HG03439 (cell line): ENCODE measurements around the gene IQCK.
A peak's percentile ranks its signal among the peaks of the same experiment; 100 is the strongest.

ENCODE experiments used
- ATAC-seq: cut with Tn5 transposase; IDR thresholded peaks from one replicate; pipeline ENCODE4 v1.9.1; 2021; ENCODE audit warnings: mild to moderate bottlenecking, moderate library complexity; ENCODE audit not compliant: unreplicated experiment

Gene IQCK

DNA sequence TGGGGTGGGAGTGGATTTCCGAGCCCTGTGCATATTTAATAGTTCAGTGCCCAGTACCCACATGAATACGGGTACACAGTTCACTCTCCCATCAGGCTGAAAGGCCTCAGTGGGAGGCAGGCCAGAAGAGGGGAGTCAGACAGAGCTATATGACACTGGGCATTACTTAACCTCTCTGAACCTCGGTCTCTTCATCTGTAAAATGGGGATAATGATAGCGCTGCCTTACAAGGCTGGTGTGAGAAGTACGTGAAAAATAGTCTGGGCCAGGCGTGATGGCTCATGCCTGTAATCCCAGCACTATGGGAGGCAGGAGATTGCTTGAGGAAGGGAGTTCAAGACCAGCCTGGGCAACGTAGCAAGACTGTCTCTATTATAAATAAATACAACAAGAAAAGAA is 163.0 kb downstream of the IQCK start:
- no peak for ATAC-seq

DNA sequence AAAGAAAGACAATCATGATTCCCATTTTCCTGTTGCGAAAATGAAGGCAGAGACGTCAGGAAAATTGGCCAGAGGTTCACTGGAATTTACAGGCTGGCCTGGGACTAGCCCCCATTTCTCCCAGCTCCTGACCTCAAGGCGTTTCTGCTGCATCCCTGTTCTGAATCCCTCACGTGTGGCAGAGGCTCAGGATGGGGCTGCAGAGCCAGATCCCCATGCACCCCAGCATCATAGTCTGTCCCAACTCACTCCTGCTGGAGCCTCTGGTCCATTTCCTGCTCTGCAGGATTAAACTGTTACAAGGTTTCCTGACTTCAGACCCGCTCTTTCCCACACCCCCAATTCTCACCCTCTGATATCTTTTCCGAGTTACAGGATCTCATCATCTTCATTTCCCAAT is 163.7 kb downstream of the IQCK start:
- no peak for ATAC-seq

DNA sequence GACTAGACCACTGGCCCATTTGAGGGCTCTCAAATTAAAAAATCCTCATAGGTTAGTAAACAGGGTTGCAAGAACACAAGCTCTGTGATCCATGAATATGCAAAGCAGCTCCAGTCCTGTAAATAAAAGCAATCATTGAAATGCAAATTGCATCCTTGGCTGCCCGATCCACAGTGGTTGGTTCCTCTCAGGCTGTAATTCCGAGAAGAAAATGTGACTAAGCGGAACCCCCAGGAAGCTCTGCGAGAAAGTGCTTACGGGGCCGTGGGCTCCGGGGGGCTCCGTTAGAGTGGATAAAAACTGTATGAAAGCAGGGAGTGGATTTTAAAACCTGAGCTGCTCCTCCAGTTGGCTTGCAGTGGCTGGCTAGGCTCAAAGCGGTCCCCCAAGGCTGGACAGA is 164.1 kb downstream of the IQCK start:
- no peak for ATAC-seq

DNA sequence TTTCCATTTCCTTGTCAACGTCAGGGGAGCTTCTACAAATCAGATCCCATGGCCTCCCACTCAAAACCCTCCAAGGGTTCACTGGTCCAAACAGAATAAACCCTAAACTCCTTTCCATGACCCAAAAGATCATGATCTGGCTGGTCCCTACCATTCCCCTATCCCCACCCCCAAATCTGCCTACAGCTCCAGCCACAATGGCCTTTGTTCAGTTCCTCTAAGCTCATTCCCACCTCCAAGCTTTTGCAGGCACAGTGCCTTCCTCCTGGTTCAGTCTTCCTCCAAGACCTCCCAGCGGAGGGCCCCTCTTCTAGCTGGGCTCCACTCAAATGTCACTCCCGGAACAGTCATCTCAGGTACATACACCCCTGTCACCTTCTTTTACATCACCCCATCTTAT is 164.6 kb downstream of the IQCK start:
- no peak for ATAC-seq

DNA sequence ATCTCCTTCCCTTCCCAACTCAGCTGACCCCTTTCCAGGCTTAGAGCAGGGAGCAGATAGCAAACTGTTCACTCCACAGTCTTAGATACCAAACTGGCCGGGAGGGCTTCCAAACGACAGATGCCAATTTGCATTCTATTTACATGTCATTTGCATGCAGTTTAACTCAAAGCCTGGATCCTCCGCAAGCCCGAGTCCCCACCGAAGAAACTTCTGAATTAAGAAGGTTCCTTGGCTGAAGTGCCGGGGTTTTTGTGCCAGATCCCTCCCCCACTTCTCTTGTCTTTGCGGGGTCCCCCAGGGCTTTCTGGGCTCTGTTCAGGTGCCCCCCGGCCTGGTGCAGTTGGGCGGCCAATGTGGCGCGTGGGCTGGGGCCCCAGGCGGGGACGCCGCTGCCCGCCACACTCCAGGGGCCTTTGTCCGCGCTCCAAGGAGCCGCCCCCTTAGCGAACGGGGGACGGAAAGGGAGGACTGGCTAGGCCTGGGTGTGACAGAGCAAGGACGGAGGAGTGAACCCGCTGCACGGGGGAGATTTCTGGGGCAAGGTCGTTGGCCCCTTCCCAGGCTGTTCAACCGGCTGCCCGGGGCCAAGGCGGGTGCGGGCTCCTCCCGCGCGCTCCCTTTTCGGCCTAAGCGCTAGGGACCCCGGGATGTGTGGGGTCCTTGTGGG is 165.4 kb downstream of the IQCK start:
- no peak for ATAC-seq

DNA sequence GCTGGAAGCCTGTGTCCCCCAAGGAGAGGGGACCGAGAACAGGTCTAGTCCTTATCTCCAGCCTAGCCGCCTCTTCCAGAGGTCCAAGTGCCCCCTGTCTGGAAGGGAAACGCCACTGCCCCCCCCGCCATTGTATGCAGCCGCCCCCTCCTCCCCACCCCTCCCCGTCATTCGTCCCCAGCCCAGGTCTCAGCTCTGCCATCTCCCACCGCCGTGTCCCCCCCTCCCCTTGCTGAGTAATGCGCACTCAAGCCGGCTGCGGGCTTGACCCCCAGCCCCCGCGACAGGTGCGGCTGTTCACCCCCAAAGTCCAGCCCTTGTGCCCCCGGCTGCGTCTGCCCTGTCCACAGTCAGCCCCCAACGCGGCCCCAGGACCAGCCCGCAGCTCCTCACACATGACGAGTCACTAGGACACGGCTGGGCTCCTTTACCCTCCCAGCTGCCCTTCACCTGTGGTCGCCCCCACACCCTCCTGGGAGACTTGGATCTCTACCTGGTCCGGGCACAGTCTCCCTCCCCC is 166.0 kb downstream of the IQCK start:
- no peak for ATAC-seq

DNA sequence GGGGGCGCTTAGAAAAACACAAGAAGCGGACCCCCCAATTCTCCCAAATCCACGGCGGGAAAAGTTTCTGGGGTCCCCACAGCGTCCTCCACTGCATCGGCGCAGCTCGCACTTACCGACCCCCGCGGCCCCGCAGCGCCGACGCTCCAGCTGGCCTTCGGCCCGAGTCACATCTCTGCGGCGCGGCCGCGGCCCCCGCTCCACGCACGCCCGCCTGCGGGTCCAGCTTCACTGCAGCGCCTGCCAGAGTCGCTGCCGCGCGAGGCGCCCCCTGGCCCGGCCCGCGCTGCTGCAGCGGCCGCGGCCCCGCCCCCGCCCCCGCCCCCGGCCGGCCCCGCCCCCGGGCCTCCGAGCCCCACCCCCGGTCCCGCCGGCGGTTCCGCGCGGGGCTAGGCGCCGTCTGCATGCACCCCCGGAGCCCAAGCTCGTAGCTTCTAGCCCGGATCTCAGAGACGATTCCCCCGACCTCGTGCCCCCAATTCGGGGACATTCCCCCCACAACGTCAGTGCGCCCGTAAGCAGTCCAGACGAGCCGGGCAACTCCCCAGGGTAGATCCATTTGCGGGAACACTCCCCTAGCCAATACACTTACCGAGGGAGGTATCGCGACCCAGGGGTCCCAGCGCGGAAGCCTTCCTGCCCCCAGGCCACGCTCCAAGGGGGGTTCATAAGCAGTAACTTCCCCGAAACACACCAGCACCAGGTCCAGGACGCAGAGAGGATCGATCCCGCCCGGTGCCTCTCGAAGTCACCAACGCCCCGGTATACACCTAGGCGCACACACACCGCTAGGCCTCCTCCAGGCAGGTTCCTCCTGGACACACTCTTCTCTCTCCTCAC is 166.8 kb downstream of the IQCK start, which contains the start of gene GPRC5B:
GPRC5B (minus strand) TSS at position 238 of the 840 bp plus-strand sequence. CDS start 12,003 bp downstream, outside the sequence.
- no peak for ATAC-seq

DNA sequence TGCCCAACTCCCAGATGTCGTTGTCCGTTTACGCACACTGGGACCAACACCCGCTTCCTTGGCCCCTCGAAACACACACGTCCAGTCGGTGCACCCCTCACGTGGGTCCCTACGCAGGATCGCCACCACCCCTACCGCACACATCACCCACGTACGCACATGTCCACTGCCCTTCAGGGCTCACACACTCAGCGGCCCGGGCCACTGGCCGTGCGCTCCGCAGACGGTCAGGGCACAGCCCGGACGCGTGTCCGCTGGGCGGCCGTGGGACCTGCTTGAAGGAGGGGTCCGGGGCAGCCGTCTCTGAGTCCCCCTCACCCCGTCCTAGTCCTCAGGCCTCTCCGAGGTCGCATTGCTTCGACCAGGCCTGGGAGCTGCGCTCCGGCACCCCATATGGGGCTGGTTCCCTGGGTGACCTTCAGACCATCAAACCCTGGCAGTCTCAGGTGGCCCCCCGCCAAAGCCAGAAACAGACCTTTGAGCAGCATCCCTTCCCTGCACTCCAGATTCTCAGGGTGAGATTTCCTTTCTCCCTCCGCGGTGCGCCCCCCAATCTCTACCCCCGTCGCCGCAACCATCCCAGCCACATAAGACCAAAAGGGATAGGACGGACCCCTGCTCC is 167.5 kb downstream of the IQCK start:
- no peak for ATAC-seq

DNA sequence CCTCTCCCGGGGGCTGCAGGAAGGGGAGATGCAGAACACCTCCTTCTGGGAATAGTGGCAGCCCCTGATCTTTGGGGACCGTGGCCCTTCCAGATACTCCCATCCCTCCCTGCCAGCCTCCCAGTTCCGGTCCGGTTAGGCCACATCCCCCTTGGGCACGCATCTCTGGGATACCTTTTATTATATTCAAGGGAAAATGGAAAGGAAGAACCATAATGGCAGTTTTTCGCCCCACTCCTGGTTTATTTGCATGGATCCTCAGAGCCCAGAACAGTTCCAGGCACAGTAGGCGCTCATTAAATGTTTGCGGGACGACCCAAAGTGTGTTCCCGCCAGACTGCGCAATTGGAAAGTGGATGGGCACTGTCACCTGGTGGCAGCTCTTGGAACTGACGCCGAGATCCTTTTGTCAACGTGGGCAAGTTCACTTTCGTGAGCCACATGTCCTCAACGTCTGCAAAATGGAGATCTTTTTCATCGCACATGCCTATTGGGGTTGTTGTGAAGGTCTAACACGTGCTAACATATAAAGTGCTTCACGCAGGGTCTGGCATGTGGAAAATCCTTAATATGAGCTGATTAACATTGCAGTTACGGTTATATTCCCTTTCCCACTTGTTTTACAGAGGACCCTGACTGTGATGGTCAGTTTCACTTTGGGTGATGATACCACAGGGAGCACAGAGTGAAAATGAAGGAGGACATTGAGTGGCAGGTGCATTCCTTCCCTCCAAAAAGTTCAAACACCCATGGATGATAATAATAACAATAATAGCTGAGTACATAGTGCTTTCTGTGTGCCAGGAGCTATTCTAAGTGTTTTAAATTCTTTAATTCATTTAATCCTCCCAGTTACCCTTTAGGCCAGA is 168.2 kb downstream of the IQCK start:
- ATAC-seq = peak; percentile 69

DNA sequence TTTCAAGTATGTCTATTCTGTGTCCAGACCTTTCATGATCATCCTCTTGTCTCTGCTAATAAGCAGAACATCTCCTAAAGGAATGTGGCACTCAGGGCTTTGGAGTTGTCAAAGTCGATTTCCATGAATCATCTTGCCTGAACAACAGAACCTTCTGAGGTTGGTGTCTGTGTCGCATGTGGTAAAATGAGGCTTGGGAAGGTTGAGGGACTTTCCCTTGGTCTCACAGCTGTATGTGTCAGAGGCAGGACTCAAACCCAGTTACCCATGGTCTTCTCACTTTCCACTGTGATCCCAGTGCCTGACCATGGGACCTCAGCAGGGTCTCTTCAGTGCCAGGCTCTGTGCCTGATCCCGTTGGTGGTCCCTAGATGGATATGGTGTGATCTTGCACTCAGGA is 170.8 kb downstream of the IQCK start:
- ATAC-seq = no peak

DNA sequence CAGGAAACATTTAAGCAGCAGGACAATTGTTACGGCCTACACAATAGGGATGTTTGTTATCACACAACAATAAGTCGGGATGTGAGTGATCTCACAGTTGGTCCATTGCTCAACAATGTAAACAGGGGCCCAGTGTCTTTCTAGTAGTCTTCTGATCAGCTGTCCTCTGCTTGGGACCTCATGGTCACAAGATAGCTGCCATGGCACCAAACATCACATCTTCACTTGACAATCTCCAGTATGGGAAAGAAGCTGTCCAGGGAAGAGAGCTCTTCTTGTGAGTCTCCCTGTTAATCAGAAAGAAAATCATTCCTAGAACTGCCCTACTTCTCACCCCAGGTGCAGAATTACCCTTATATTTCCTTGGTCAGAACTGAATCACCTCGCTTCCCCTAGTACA is 172.8 kb downstream of the IQCK start:
- no peak for ATAC-seq

DNA sequence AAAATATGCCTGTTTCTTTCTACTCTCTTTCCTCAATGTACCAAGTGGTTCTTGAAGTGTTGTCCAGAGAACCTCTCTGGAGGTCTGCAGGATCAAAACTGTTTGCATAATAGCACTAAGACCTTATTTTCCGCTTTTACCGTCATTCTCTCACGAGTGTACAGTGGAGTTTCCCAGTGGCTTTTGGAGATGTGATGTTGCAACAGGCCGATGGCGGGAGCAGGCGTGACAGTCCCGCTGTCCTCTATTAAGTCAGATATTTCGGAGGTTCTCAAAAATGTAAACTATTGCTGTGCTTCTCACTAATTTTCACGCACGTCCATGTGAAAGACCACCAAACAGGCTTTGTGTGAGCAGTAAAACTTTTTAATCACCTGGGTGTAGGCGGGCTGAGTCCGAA is 174.8 kb downstream of the IQCK start:
- ATAC-seq = no peak

DNA sequence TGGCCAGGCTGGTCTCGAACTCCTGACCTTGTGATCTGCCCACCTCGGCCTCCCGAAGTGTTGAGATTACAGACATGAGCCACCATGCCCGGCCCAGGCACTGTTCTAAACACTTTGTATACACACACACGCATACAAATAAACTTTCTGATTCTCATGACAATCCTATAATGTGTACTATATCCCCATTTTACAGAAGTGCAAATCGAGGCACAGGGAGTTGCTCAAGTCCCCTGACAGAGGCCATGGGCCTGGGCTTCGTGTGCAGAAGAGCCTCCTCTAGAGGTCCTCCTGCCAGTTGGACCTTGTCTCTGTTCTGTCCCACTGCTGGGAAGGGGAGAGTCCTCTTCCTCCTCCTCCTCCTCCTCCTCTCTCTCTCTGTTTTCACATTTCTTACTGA is 176.5 kb downstream of the IQCK start:
- no peak for ATAC-seq

DNA sequence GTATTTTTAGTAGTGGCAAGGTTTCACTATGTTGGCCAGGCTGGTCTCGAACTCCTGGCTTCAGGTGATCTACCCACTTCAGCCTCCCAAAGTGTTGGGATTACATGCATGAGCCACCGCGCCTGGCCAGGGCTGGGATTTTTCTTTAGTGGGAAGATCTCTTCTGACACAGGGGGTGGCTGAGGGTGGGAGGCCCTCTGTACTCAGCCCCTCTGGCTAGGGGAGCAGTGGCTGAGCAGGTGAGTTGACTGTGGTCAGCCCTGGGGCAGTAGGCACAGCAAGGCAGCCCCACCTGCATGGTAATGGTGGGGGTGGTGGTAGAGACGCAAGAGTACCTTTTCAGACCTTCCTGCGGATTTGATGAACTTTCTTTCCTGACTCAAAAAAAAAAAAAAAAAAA is 178.9 kb downstream of the IQCK start:
- no peak for ATAC-seq

DNA sequence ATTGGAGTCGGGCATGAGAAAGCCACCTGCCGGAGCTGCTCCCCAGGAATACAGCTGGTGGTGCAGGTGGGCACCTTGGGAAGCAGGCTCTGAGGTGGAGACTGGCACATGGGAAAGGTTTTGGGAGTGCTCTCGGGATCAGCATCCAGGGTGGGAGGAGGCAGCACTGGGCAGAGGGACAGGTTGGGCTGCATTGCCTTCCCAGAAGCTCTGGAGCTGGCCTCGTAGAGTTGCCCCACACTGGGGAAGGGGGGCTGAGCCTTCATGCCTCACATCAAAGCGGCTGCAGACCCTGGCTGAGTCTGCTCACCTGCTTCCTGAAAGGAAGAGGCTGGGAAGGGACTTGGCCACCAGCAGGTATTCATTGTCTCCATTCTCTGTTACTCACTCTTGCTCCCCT is 180.1 kb downstream of the IQCK start:
- ATAC-seq = no peak

DNA sequence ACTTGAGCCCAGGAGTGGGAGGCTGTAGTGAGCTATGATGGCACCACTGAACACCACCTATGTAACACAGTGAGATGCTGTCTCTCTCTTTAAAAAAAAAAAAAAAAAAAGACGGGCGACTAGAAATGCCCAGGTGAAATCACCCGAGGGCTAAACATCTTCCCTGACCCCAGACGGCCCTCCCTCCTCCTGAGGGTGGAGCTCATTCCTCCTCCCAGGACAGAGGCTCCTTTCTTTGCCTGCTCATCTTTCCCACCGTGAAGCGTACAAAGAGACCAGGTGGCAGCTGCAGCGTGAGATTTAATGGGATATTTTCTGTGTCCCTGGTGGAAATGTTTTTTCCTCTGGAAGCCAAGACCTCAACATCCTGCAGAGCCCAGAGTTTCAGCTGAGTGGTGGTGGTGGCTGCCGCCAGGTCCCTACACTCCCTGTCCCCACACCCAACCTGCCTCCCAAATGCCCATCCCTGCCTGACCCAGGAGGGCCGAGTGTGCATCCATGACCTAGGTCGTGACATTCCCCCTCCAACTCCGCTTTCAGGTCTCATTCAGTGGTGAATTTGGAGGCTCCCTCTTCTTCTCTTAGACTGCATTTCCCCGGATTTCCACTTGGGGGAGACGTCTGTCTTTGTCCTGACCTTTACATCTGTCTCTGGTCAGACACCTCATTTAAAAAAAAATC is 181.0 kb downstream of the IQCK start:
- ATAC-seq = no peak

DNA sequence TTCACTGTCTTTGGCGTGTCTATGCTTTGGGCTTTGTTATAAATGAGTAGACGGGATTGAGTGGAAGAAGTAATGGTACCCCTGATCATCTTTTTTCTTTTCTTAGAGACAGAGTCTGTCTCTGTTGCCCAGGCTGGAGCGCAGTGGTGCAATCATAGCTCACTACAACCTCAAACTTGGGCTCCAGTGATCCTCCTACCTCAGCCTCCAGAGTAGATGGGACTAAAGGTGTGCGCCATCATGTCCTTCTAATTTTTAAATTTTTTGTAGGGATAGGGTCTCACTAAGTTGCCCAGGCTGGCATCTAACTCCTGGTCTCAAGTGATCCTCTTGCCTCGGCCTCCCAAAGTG is 181.5 kb downstream of the IQCK start:
- no peak for ATAC-seq

DNA sequence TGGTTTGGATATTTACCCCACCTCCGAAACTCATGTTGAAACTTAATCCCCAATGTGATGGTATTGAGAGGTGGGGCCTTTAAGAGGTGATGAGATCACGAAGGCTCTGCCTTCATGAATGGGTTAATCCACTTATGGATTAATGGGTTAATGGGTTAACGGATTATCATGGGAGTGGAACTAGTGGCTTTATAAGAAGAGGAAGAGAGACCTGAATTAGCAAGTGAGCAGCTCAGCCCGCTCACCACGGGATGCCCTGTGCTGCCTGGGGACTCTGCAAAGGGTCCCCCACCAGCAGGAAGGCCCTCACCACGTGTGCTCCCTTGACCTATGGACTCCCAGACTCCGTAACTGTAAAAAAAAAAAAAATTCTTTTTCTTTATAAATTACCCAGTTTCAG is 183.1 kb downstream of the IQCK start:
- no peak for ATAC-seq

DNA sequence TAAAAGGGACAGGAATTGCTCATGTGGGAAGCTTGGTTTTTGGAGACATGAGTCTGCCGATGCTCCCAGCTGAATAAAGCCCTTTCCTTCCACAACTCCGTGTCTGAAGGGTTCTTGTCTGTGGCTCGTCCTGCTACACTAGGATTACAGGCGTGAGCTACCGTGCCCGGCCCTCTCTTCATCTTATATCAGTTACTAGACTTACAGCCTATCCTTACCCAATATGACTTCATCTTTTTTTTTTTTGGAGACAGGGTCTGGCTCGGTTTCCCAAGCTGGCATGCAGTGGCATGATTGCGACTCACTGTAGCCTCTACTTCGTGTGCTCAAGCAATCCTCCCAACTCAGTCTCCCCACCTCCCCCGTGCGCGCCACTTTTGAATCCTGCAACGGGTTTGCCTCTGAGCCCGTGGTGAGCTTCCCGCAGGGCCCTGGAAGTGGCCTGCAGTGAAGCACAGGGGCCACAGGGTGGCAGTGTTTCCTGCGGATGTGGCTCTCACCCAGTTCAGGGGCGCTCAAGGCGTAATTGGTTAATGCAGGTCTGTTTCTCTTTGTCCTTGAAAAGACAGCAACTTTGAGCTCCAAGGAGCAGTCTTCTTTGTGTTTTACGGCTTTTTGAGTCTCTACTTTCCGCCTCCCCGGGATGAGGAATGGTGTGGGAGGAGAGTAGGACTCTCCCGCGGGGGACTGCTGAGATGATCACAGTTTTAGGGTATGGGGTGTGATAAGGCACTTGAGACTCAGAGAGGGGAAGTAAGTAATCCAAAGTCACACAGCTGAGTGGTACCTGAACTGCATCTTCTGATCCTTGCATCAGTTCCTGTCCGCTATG is 189.3 kb downstream of the IQCK start:
- ATAC-seq = no peak
